GM23248 (cell line): ENCODE results near the gene COX19.

Experiments used
- EZH2 ChIP-seq: fragments of 200-600 bp; sonication (generic); IDR thresholded peaks from 2 replicates; pipeline ENCODE4 v1.6.1; 2018; ENCODE audit warnings: antibody characterized with exemption, mild to moderate bottlenecking; ENCODE audit not compliant: insufficient read depth, poor library complexity, severe bottlenecking
- EZH2phosphoT487 ChIP-seq: fragments of 200-600 bp; sonication (generic); IDR thresholded peaks from 2 replicates; pipeline ENCODE4 v1.6.1; 2018; ENCODE audit warnings: antibody characterized with exemption, moderate library complexity, mild to moderate bottlenecking, low read depth; ENCODE audit not compliant: insufficient read depth

- TF ChIP-seq EZH2 = no peak
- no peak for TF ChIP-seq EZH2phosphoT487
These were observed 6.9 kb downstream of the COX19 start for GRCh38 chr7:968205-969105.
